Bronchial epithelial cell (primary cell): ENCODE results near the gene PDK2. TPM values are rescaled to one million over a fixed set of nuclear protein-coding genes. Genes with fewer than 3 reads are reported as not detected.

ENCODE experiments used
- DNase-seq: peaks from one replicate; pipeline ENCODE4 v3.0.0-alpha.2; 2010; ENCODE audit warnings: low read depth
- FAIRE-seq: peaks from 2 replicates; lab custom pipeline; 2011; peaks lifted over from hg19 to GRCh38; lab: Jason Lieb, UNC
- H3K27me3 ChIP-seq: 2 replicates; pipeline ENCODE4 v1.5.1; 2011; ENCODE audit warnings: low read length; ENCODE audit not compliant: control insufficient read depth, insufficient read depth
- H3K36me3 ChIP-seq: 2 replicates; pipeline ENCODE4 v1.5.1; 2011; ENCODE audit warnings: low read length; ENCODE audit not compliant: control insufficient read depth, insufficient read depth
- H3K4me3 ChIP-seq: 2 replicates; pipeline ENCODE4 v1.5.1; 2011; ENCODE audit warnings: mild to moderate bottlenecking, low read depth, low read length, control low read depth
- total RNA-seq: library from RNA; depleted of rRNA; stranded (reverse); fragments of >200 nt; gene quantifications from 2 replicates; pipeline ENCODE4 v1.2.1, GENCODE V29; 2014
- TF ChIP-seq, protein P1 (sequence below): IDR thresholded peaks from 2 replicates; pipeline ENCODE4 v1.5.1; 2011; ENCODE audit warnings: mild to moderate bottlenecking, moderate library complexity, low read length, control low read depth, inconsistent platforms; ENCODE audit not compliant: insufficient read depth, severe bottlenecking

PDK2 gene
- total RNA-seq, 1 donor from 2014 or later: 0.79 TPM

DNA sequence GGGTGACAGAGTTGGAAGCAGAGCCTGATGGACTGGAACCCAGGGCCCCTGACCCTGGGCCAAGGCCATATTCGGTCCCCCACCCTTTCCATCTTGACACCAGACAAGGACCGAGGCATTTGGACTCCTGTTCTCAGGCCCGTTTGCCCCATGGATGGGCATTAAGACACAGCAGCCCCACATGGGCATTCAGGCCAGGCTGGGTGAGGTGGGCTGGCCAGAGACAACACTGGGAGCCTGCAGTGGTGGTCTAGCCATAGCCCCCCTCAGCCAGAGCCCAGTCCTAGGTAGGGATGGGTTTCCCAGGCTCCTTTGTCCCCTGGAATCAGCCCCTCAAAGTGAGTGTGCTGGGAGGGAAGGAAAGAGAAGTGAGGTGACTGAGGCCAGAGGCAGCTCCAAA is 1.6 kb downstream of the PDK2 start:
- no peaks in the 10 kb centered on the region for H3K36me3 ChIP-seq
- DNase-seq (no peak), FAIRE-seq (no peak)
- no peaks in the 10 kb centered on the region for H3K27me3 ChIP-seq
- TF ChIP-seq, protein P1, sequence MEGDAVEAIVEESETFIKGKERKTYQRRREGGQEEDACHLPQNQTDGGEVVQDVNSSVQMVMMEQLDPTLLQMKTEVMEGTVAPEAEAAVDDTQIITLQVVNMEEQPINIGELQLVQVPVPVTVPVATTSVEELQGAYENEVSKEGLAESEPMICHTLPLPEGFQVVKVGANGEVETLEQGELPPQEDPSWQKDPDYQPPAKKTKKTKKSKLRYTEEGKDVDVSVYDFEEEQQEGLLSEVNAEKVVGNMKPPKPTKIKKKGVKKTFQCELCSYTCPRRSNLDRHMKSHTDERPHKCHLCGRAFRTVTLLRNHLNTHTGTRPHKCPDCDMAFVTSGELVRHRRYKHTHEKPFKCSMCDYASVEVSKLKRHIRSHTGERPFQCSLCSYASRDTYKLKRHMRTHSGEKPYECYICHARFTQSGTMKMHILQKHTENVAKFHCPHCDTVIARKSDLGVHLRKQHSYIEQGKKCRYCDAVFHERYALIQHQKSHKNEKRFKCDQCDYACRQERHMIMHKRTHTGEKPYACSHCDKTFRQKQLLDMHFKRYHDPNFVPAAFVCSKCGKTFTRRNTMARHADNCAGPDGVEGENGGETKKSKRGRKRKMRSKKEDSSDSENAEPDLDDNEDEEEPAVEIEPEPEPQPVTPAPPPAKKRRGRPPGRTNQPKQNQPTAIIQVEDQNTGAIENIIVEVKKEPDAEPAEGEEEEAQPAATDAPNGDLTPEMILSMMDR: no peak
- no peak overlapping the region for H3K4me3 ChIP-seq

GRCh38 chr17:50097455-50097854 is 2.3 kb downstream of the PDK2 start:
- Histone ChIP-seq H3K4me3 (no peak overlapping the region), H3K36me3 (no peaks in the 10 kb centered on the region), H3K27me3 (no peaks in the 10 kb centered on the region)
- no peak for FAIRE-seq
- TF ChIP-seq, protein P1: no peak
- DNase-seq: no peak

DNA sequence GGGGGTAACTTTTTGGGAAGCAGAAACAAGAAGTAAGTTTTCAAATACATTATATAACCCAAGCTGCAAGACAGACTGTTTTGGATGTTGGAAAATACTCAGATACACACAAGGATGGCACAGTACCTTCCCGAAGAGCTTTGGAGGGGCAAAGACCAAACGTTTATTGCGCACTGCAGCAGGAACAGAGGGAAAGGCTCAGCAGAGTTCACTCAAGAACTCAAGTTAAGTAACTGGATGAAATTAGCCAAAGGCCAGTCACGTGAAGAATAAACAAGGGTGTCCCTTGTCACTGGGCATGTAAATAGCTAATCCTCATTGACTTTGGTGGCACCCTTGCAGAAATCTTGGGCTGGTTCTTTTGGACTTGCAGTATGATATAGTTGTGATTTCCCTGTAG is 2.8 kb downstream of the PDK2 start:
- no peaks in the 10 kb centered on the region for H3K27me3 ChIP-seq
- FAIRE-seq (no peak), DNase-seq (no peak)
- H3K36me3 ChIP-seq: no peaks in the 10 kb centered on the region
- TF ChIP-seq, protein P1: no peak
- no peak overlapping the region for H3K4me3 ChIP-seq

DNA sequence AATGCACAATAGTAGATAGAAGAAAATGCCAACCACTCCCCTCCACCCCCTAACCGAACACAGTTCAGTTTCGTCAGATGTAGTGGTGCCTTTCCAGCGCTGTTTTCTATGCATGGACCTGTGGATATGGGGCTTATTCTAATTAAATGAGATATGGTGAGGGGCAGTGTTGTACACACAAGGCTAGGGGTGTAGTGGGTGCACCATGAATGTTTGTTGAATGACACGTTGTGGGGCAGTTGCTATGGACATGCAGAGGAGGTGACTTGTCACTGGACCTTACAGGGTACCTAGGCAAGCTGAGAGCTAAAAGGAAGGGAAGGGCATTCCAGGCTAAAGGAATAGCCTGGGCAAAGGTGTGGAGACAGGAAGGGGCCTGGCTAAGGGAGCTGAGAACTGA is 3.4 kb downstream of the PDK2 start:
- no peak for FAIRE-seq
- Histone ChIP-seq H3K4me3 (no peak overlapping the region), H3K36me3 (no peaks in the 10 kb centered on the region), H3K27me3 (no peaks in the 10 kb centered on the region)
- DNase-seq: no peak
- TF ChIP-seq, protein P1: no peak

DNA sequence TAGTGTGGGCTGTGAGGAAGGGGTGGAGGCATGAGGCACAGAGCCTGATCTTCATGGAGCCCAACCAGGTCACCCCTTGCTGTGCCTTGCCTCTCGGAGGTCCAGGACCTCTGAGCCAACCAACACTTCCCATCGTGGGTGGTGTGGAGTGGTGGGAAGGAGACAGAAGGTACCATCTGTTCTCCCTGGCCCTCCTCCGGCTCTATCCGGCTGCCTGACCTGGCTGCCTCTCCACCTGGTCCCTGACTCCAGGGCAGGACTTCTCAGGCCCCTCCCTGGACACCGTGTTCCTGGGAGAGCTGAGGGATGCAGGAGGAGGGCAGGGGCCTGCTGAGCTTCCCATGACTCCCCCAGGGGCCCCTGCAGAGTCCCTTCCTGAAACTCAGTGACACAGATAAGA is 3.9 kb downstream of the PDK2 start:
- Histone ChIP-seq H3K4me3 (no peak overlapping the region), H3K36me3 (no peaks in the 10 kb centered on the region), H3K27me3 (no peaks in the 10 kb centered on the region)
- DNase-seq (no peak), FAIRE-seq (no peak)
- TF ChIP-seq, protein P1: no peak

GRCh38 chr17:50100480-50100883 is 5.3 kb downstream of the PDK2 start:
- H3K27me3 ChIP-seq: no peaks in the 10 kb centered on the region
- TF ChIP-seq, protein P1: no peak
- FAIRE-seq (no peak), DNase-seq (no peak)
- H3K4me3 ChIP-seq: no peak overlapping the region
- H3K36me3 ChIP-seq: no peaks in the 10 kb centered on the region
